ENCODE measurements around the gene TP53. TPM values are rescaled to one million over a fixed set of nuclear protein-coding genes. Genes with fewer than 3 reads are reported as not detected.

The TP53 gene
- total and polyA plus RNA-seq, 2 of the 4 experiments (the other 2 are of a cell fraction), result 31.2 to 48.5 TPM

DNA sequence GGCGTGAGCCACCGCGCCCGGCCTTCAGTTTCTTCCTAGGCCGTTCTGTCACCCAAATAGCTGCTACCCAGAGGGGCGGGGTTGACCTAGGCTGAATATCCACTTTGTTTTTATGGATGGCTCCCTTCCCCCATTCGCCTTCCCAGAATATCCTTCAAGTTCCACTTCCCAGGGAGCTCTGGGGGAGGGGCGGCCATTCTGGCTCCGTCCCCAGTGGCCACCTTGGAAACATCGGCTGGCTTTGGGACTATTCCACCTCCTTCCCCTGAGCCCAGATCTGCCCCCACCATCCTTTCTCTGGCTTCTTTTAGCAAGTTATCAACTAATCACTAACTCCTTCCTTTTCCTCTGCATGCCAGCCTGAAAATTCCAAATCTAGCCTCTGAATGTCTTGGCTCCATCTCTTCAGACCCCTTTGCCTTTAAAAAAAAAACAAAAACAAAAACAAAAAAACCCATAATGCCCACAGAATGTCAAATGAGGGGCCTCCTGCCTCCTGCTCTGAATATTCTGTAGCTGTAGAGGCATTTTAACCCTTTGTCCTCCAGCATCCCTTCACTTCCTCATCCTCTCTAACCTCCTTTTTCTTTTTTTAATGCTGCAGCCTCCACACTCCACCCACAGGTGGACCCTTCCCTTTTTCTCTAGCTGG lies 30.2 kb downstream of the TP53 start:
- Histone ChIP-seq H3K9me3 (ENCODE audit: control insufficient read depth, insufficient read depth, low read length) (no peaks in the 10 kb centered on the region; the same call in 1 of the 2 replicates), H4K91ac (ENCODE audit: insufficient read depth, low read depth, low read length) (no peak overlapping the region), H3K23ac (ENCODE audit: low read depth, low read length) (no peak overlapping the region), H2BK5ac (ENCODE audit: low read depth, low read length, poor library complexity, severe bottlenecking) (no peak overlapping the region), H4K20me1 (ENCODE audit: insufficient read depth, low read length) (no peaks in the 10 kb centered on the region; the same call in none of the 2 replicates), H4K5ac (ENCODE audit: low read depth, low read length) (no peak overlapping the region), H3K56ac (ENCODE audit: extremely low read depth, insufficient read depth, low read length) (no peak overlapping the region), H3K27me3 (ENCODE audit: control insufficient read depth, insufficient read depth, low read length) (peaks cover 34% of the 10 kb centered on the region), H3K9me1 (ENCODE audit: insufficient read depth, low read length) (no peaks in the 10 kb centered on the region), H2AFZ (replicated peaks; ENCODE audit: low read length, poor library complexity) (no peak overlapping the region), H2BK15ac (ENCODE audit: low read depth, low read length) (no peak overlapping the region), H3K4ac (ENCODE audit: low read depth, low read length) (no peak overlapping the region), H3K36me3 (ENCODE audit: control insufficient read depth, insufficient read depth, low read length) (no peaks in the 10 kb centered on the region), H3K14ac (replicated peaks; ENCODE audit: low read depth, low read length) (no peak overlapping the region), H3K18ac (ENCODE audit: low read depth, low read length) (no peak overlapping the region), H3K4me3 (ENCODE audit: insufficient read depth, low read depth, low read length) (no peak overlapping the region), H3K4me2 (ENCODE audit: low read depth, low read length) (no peak overlapping the region), H4K8ac (ENCODE audit: low read depth in 2 of 2, low read length in 2 of 2) (no peak overlapping the region), H2AK5ac (ENCODE audit: low read depth, low read length) (no peak overlapping the region), H3K9ac (ENCODE audit: low read depth, low read length) (no peak overlapping the region), H2BK120ac (ENCODE audit: low read depth, low read length) (no peak overlapping the region), H3K27ac (ENCODE audit: insufficient read depth, low read length) (no peak overlapping the region), H2BK20ac (ENCODE audit: low read depth, low read length) (no peak overlapping the region), H3K4me1 (ENCODE audit: control insufficient read depth, insufficient read depth, low read length) (no peaks in the 10 kb centered on the region; the same call in 1 of the 2 replicates), H2AK9ac (replicated peaks; ENCODE audit: low read depth, low read length, poor library complexity) (no peak overlapping the region), H3K79me1 (ENCODE audit: low read depth in 1 of 2, low read length in 2 of 2) (no peaks in the 10 kb centered on the region)
- in situ Hi-C loops (cut with MboI; ENCODE audit: low sequenced_read_pairs) (no loop called here), dilution Hi-C loops (cut with HindIII; ENCODE audit: low sequenced_read_pairs, unreplicated experiment) (no loop called here), intact Hi-C loops (cut with micrococcal nuclease) (no loop called here)
- DNase-seq, result no peak
- WGBS, 2 experiments (ENCODE audit: extremely low coverage in 2 of 2, insufficient read length in 1 of 2), result 20% methylated on average over 8 of the region's 10 CpGs; no CpG with 5 or more reads in 1 of the 2 experiments
- BruUV-seq (replicated peaks), result no TSS peak
- ChIA-PET CTCF (no interaction called here), POLR2A (ENCODE audit: unreplicated experiment) (no interaction called here)
- no peak for ATAC-seq (ENCODE audit: low read depth)
- TF ChIP-seq POLR2A (IDR thresholded peaks at IDR 0.05; ENCODE audit: low read depth, low read length), result no peak
- TF ChIP-seq CHD1 (IDR thresholded peaks at IDR 0.05; ENCODE audit: low read depth, low read length), result no peak
- TF ChIP-seq MXI1 (IDR thresholded peaks at IDR 0.05; ENCODE audit: borderline replicate concordance, low read depth, low read length), result no peak
- TF ChIP-seq BHLHE40 (IDR thresholded peaks at IDR 0.05; ENCODE audit: low read depth, low read length), result no peak
- TF ChIP-seq MAZ (IDR thresholded peaks at IDR 0.05; ENCODE audit: borderline replicate concordance, low read depth, low read length), result no peak
- no peak for TF ChIP-seq NFE2L2 (IDR thresholded peaks at IDR 0.05; ENCODE audit: low read depth, low read length)
- no peak for TF ChIP-seq USF2 (IDR thresholded peaks at IDR 0.05; ENCODE audit: low read depth, low read length)
- TF ChIP-seq, protein P1, sequence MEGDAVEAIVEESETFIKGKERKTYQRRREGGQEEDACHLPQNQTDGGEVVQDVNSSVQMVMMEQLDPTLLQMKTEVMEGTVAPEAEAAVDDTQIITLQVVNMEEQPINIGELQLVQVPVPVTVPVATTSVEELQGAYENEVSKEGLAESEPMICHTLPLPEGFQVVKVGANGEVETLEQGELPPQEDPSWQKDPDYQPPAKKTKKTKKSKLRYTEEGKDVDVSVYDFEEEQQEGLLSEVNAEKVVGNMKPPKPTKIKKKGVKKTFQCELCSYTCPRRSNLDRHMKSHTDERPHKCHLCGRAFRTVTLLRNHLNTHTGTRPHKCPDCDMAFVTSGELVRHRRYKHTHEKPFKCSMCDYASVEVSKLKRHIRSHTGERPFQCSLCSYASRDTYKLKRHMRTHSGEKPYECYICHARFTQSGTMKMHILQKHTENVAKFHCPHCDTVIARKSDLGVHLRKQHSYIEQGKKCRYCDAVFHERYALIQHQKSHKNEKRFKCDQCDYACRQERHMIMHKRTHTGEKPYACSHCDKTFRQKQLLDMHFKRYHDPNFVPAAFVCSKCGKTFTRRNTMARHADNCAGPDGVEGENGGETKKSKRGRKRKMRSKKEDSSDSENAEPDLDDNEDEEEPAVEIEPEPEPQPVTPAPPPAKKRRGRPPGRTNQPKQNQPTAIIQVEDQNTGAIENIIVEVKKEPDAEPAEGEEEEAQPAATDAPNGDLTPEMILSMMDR (conservative IDR thresholded peaks at IDR 0.05; ENCODE audit: low read depth, low read length), result no peak
- TF ChIP-seq CEBPB (IDR thresholded peaks at IDR 0.05; ENCODE audit: low read depth, low read length), result no peak
